TTC549 (cell line): ENCODE data around the gene GOLGA8M.
"Not testable (repeated sequence)": the region's sequence is repeated elsewhere in the genome, so short reads cannot be mapped to it uniquely, and the experiment has no call there.

Source experiments
- FAIRE-seq: peaks from 2 replicates; lab custom pipeline; 2012; peaks lifted over from hg19 to GRCh38; lab: Jason Lieb, UNC

The GOLGA8M gene, protein sequence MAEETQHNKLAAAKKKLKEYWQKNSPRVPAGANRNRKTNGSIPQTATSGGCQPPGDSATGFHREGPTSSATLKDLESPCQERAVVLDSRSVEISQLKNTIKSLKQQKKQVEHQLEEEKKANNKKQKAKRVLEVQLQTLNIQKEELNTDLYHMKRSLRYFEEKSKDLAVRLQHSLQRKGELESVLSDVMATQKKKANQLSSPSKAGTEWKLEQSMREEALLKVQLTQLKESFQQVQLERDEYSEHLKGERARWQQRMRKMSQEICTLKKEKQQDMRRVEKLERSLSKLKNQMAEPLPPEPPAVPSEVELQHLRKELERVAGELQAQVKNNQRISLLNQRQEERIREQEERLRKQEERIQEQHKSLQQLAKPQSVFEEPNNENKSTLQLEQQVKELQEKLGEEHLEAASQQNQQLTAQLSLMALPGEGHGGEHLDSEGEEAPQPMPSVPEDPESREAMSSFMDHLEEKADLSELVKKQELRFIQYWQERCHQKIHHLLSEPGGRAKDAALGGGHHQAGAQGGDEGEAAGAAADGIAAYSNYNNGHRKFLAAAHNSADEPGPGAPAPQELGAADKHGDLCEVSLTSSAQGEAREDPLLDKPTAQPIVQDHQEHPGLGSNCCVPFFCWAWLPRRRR

DNA sequence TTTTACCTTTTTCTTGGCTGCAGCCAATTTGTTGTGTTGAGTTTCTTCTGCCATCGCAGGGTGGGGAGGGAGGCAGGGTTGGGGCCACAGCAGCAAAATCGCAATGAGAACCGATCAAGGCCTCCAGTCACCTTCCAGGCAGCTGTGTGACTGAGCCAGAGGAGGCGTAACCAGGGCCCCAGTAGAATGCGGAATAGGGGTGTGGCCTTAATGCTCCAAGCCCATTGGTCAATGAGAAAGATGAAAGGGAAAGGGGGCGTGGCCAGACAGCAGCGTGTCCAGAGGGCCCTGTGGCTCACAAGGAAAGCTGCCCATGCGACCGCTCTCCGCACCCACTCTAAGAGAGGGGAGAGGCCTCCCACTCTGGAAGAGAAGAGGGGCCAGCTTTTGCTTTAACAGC is at the start of gene GOLGA8M:
Gene GOLGA8M, minus strand, starts transcription at position 152 of the 400 bp plus-strand sequence. Its CDS starts 98 bp downstream, at position 54.
- FAIRE-seq = not testable (repeated sequence)

- FAIRE-seq = peak; percentile 62
These were observed 30.7 kb upstream of the GOLGA8M start for GRCh38 chr15:28742890-28743289.

- FAIRE-seq = not testable (repeated sequence)
These were observed 26.5 kb upstream of the GOLGA8M start for GRCh38 chr15:28738590-28739292.

- not testable (repeated sequence) for FAIRE-seq
These were observed 26.0 kb upstream of the GOLGA8M start for GRCh38 chr15:28738200-28738561.

GRCh38 chr15:28737521-28738199 is 25.4 kb upstream of the GOLGA8M start:
- not testable (repeated sequence) for FAIRE-seq

DNA sequence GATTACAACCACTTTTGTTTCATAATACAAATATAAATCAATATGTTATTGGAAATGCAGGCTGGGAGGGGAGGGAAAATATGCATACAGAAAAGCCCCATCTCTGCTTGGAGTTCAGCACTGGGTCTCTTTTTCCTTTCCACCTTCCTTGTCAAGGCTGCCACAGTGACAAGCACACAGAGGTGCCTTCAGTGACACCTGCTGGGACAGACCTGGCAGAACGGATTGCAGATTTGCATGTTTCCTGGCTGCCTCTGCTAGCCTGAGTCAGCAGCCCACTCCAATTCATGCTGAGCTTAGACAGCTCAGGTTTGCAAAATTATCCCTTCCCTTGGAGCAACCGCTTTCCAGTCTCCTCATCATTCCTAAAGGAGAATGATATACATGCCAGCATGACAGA is 15.8 kb upstream of the GOLGA8M start:
- FAIRE-seq = not testable (repeated sequence)

- not testable (repeated sequence) for FAIRE-seq
These were observed 14.8 kb upstream of the GOLGA8M start for GRCh38 chr15:28727026-28727425.

- FAIRE-seq = no peak
These were observed 13.9 kb upstream of the GOLGA8M start for GRCh38 chr15:28726102-28726501.

DNA sequence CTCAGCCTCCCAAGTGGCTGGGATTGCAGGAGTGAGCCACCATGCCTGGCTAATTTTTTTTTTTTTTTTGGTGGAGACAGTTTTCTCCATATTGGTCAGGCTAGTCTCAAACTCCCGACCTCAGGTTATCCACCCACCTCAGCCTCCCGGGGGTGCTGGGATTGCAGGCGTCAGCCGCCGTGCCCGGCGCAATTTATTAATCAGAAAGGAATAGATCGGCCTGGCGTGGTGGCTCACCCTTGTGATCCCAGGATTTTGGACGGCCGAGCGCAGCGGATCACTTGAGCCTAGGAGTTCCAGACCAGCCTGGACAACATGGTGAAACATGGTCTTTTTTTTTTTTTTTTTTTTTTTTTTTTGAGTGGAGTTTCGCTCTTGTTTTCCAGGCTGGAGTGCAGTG is 13.3 kb upstream of the GOLGA8M start:
- no peak for FAIRE-seq

GRCh38 chr15:28723986-28724385 is 11.8 kb upstream of the GOLGA8M start:
- FAIRE-seq = not testable (repeated sequence)

GRCh38 chr15:28719626-28720025 is 7.4 kb upstream of the GOLGA8M start:
- not testable (repeated sequence) for FAIRE-seq

- not testable (repeated sequence) for FAIRE-seq
These were observed 6.4 kb upstream of the GOLGA8M start for GRCh38 chr15:28718576-28718975.

- not testable (repeated sequence) for FAIRE-seq
These were observed 2.0 kb upstream of the GOLGA8M start for GRCh38 chr15:28714176-28714575.

GRCh38 chr15:28703927-28704326 is 8.3 kb downstream of the GOLGA8M start:
- not testable (repeated sequence) for FAIRE-seq

DNA sequence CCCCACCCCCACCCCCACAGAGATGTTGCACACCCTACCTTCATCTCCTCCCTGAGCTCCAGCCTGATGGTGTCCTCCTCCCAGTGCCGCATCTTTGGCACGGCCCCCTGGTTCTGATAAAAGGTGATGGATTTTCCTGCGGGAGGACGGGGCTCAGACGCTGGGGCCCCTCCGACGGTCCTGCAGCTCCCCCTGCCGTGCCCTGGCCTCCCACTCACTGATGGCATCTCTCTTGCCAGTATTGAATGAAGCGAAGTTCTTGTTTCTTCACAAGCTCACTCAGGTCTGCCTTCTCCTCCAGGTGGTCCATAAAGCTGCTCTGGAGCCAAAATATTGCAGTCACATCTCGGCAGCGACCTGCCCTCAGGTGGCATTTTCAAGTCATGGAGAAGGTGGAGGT is 9.8 kb downstream of the GOLGA8M start:
- FAIRE-seq = not testable (repeated sequence)

DNA sequence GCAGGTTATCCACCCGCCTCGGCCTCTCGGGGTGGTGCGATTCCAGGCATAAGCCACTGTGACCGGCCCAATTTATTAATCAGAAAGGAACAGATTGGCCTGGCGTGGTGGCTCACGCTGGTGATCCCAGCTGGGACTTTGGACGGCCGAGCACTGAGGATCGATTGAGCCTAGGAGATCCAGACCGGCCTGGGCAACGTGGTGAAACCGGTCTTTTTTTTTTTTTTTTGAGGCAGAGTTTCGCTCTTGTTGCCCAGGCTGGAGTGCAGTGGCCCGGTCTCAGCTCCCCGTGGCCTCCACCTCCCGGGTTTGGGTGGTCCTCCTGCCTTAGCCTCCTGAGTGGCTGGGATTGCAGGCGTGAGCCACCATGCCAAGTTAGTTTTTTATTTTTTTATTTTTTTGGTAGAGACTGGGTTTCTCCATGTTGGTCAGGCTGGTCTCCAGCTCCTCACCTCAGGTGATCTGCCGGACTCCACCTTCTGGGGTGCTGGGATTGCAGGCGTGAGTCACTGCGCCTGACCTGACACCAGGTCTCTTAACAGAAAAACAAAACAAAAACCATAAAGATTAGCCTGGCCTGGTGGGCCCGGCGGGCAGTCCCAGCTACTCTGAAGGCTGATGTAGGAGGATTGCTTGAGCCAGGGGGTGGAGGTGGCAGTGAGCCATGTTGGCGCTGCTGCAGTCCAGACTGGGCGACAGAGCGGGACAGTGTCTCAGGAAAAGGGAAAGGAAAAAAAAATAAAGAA is 18.0 kb downstream of the GOLGA8M start:
- not testable (repeated sequence) for FAIRE-seq

- not testable (repeated sequence) for FAIRE-seq
These were observed 19.2 kb downstream of the GOLGA8M start for GRCh38 chr15:28693021-28693420.

GRCh38 chr15:28673533-28673932 is 38.7 kb downstream of the GOLGA8M start:
- not testable (repeated sequence) for FAIRE-seq

DNA sequence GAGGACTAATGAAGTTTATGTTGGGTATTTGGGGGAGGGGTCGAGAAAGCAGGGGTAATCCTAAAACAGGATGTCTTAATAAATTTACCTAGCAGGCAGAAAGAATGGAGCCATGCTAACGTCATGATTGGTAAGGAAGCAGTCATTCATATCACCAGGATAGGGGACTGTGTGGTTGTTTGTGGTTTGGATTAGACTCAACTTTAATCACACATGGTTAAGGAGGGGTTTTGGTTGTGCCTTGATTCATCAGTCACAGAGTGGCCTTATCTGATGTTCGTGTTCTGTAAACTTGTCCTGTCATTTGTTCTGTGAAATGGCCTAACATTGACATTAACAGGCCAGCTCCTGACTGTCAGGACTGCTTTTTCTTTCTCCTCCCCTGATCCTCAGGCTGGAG is 40.1 kb downstream of the GOLGA8M start:
- not testable (repeated sequence) for FAIRE-seq

DNA sequence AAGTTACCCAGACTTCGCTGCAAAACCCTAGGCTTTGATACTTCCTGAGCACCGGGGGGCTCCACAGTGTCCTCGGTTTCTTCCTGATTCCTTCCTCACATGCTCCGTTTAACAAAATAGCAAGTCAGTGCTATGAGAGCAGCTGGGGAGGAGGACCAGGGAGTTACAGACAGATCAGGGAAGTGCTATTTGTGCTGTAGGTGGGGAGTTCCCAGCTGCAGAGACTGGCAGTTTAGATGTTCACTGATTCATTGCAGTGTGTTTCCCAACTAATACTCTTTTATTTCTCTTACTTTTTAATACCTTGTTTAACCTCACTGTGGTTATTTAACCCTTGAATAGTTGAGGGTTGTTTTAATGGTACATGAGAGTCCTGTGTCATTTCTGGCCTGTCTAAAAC is 45.8 kb downstream of the GOLGA8M start:
- FAIRE-seq = not testable (repeated sequence)

DNA sequence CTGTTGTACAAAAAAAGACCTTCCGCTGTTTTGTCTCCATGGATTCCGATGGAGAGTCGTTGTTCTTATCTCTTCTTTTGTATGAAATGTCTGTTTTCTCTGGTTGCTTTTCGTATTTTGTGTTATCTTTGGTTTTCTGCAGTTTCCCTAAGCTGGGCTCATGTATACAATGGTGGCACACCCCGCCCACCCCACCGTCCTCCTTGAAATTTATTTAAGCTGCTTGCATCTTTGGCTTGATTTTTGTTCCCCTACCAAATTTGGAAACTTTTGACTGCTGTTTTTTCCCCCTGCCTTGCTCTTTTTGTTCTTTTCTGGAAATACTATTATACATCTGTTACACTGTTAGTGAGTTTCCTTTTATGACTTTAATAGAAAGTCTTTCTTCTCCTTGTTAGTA is 47.6 kb downstream of the GOLGA8M start:
- FAIRE-seq = not testable (repeated sequence)

- FAIRE-seq = not testable (repeated sequence)
These were observed 48.5 kb downstream of the GOLGA8M start for GRCh38 chr15:28663717-28664116.
